DOHH2 (cell line): ENCODE measurements around the gene HOXB3.

ENCODE experiments used
- H3F3A ChIP-seq: fragments of 200-600 bp; sonication (generic), shearing (Covaris generic); 2 replicates; pipeline ENCODE4 v1.6.0; 2016; ENCODE audit warnings: antibody characterized with exemption, mild to moderate bottlenecking; ENCODE audit not compliant: control insufficient read depth, insufficient read depth
- H3K27ac ChIP-seq: fragments of 200-600 bp; sonication (generic); 2 replicates; pipeline ENCODE4 v1.5.1; 2014; ENCODE audit warnings: low read depth, mild to moderate bottlenecking, low read length, moderate library complexity
- H3K27me3 ChIP-seq: fragments of 200-600 bp; sonication (generic); 2 replicates; pipeline ENCODE4 v1.6.1; 2014; ENCODE audit warnings: mild to moderate bottlenecking, low read length, mixed read lengths; ENCODE audit not compliant: control insufficient read depth
- H3K36me3 ChIP-seq: fragments of 200-600 bp; sonication (generic); 2 replicates; pipeline ENCODE4 v1.6.1; 2014; ENCODE audit warnings: mild to moderate bottlenecking, low read length, moderate library complexity, mixed read lengths; ENCODE audit not compliant: control insufficient read depth
- H3K4me1 ChIP-seq: fragments of 200-600 bp; sonication (generic); 2 replicates; pipeline ENCODE4 v1.6.1; 2014; ENCODE audit warnings: mild to moderate bottlenecking, low read length, mixed read lengths; ENCODE audit not compliant: control insufficient read depth
- H3K4me2 ChIP-seq: fragments of 200-600 bp; sonication (generic); 2 replicates; pipeline ENCODE4 v1.6.0; 2014; ENCODE audit warnings: mild to moderate bottlenecking, low read length, moderate library complexity
- H3K4me3 ChIP-seq: fragments of 200-600 bp; sonication (generic); 2 replicates; pipeline ENCODE4 v1.5.1; 2014; ENCODE audit warnings: mild to moderate bottlenecking, low read length, mixed read lengths
- H3K79me2 ChIP-seq: fragments of 200-600 bp; sonication (generic); 2 replicates; pipeline ENCODE4 v1.6.1; 2014; ENCODE audit warnings: mild to moderate bottlenecking, low read length, mixed read lengths; ENCODE audit not compliant: control insufficient read depth
- H3K9me2 ChIP-seq: fragments of 200-600 bp; sonication (generic); replicated peaks from 2 replicates; pipeline ENCODE4 v1.6.1; 2014; ENCODE audit warnings: mild to moderate bottlenecking, low read length, mixed read lengths; ENCODE audit not compliant: control insufficient read depth
- H3K9me3 ChIP-seq: fragments of 200-600 bp; sonication (generic); 2 replicates; pipeline ENCODE4 v1.6.1; 2014; ENCODE audit warnings: antibody characterized with exemption, low read length, mixed read lengths; ENCODE audit not compliant: control insufficient read depth, insufficient read depth
- H4K20me1 ChIP-seq: fragments of 200-600 bp; sonication (generic); 2 replicates; pipeline ENCODE4 v1.6.0; 2014; ENCODE audit warnings: low read depth, mild to moderate bottlenecking, antibody characterized with exemption, low read length, moderate library complexity; ENCODE audit not compliant: control insufficient read depth, insufficient read depth
- CTCF ChIP-seq: fragments of 200-600 bp; sonication (generic); IDR thresholded peaks from one replicate; pipeline ENCODE4 v1.5.1; 2014; ENCODE audit warnings: antibody characterized with exemption, mild to moderate bottlenecking, low read depth, low read length; ENCODE audit not compliant: poor library complexity, severe bottlenecking
- EZH2phosphoT487 ChIP-seq: fragments of 200-600 bp; sonication (generic); IDR thresholded peaks from 2 replicates; pipeline ENCODE4 v1.6.1; 2017; ENCODE audit warnings: borderline replicate concordance, mild to moderate bottlenecking, antibody characterized with exemption, low read length, moderate library complexity, mixed read lengths

HOXB3 gene

GRCh38 chr17:48578616-48579470, 11.2 kb downstream of the HOXB3 start:
- Histone ChIP-seq H3K36me3 (peaks cover 4% of the 10 kb centered on the region; the same call in 1 of the 2 replicates), H3K4me2 (peak overlapping the region; percentile 70), H3K9me3 (no peaks in the 10 kb centered on the region), H3K27ac (no peak overlapping the region), H3K79me2 (peaks cover 12% of the 10 kb centered on the region), H3K4me1 (peaks cover 29% of the 10 kb centered on the region), H3K9me2 (no peaks in the 10 kb centered on the region), H4K20me1 (0 out of 2 replicates have a peak, but pooled peaks cover 3% of the 10 kb centered on the region), H3K27me3 (peaks cover 47% of the 10 kb centered on the region), H3K4me3 (peak overlapping the region; percentile 78), H3F3A (peaks cover 9% of the 10 kb centered on the region; the same call in 1 of the 2 replicates)
- TF ChIP-seq CTCF (peak; percentile 21), EZH2phosphoT487 (no peak)

- H3K36me3 ChIP-seq, result peaks cover 4% of the 10 kb centered on the region; the same call in 1 of the 2 replicates
- no peaks in the 10 kb centered on the region for H3K9me3 ChIP-seq
- H3K4me1 ChIP-seq, result peaks cover 29% of the 10 kb centered on the region
- H3K27ac ChIP-seq, result peak within 1 kb of the TSS; percentile 54
- peaks cover 39% of the 10 kb centered on the region for H3K27me3 ChIP-seq
- H4K20me1 ChIP-seq, result no peaks in the 10 kb centered on the region
- peak within 1 kb of the TSS; percentile 78 for H3K4me3 ChIP-seq
- peak within 1 kb of the TSS; percentile 91 for H3K4me2 ChIP-seq
- TF ChIP-seq CTCF, result no peak
- TF ChIP-seq EZH2phosphoT487, result no peak
- H3K79me2 ChIP-seq, result peaks cover 12% of the 10 kb centered on the region
- no peaks in the 10 kb centered on the region for H3K9me2 ChIP-seq
- H3F3A ChIP-seq, result peaks cover 9% of the 10 kb centered on the region; the same call in 1 of the 2 replicates
Observed at GRCh38 chr17:48577946-48578615, 12.0 kb downstream of the HOXB3 start, which contains the start of gene HOXB4. Gene HOXB4 (minus strand): TSS chr17:48578350. CDS start chr17:48578319, 31 bp downstream.

- Histone ChIP-seq H3K79me2 (peaks cover 12% of the 10 kb centered on the region), H4K20me1 (no peaks in the 10 kb centered on the region), H3K27ac (no peak overlapping the region), H3K36me3 (peaks cover 4% of the 10 kb centered on the region; the same call in 1 of the 2 replicates), H3K27me3 (peaks cover 33% of the 10 kb centered on the region), H3K4me3 (peak overlapping the region; percentile 78), H3K4me2 (peak overlapping the region; percentile 91), H3F3A (peaks cover 9% of the 10 kb centered on the region; the same call in 1 of the 2 replicates), H3K4me1 (peaks cover 29% of the 10 kb centered on the region), H3K9me2 (no peaks in the 10 kb centered on the region), H3K9me3 (no peaks in the 10 kb centered on the region)
- TF ChIP-seq EZH2phosphoT487 (no peak), CTCF (no peak)
Observed at GRCh38 chr17:48577330-48577945, 12.6 kb downstream of the HOXB3 start.
